Activated T-helper 17 cell treated with anti-CD3 and anti-CD28 coated beads, Interleukin-2, amount 50 U/mL, for 72 hours (primary cell): Measurements from ENCODE around the gene TNFSF18. TPM values are rescaled to one million over a fixed set of nuclear protein-coding genes. Genes with fewer than 3 reads are reported as not detected.

Source experiments
- ATAC-seq: fragments of 150-1000 bp; cut with Tn5 transposase; replicated peaks from 2 replicates; pipeline ENCODE4 v1.10.0; 2021; ENCODE audit warnings: mild to moderate bottlenecking, moderate library complexity
- H3K27ac Mint-ChIP-seq: one replicate; pipeline ENCODE4 v1.8.0; 2022; ENCODE audit warnings: mixed read lengths
- H3K27me3 Mint-ChIP-seq: one replicate; pipeline ENCODE4 v1.8.0; 2022; ENCODE audit warnings: mixed read lengths
- H3K36me3 Mint-ChIP-seq: one replicate; pipeline ENCODE4 v1.8.0; 2022; ENCODE audit warnings: low read depth, mild to moderate bottlenecking, mixed read lengths
- H3K4me1 Mint-ChIP-seq: one replicate; pipeline ENCODE4 v1.8.0; 2022; ENCODE audit warnings: mixed read lengths
- H3K4me3 Mint-ChIP-seq: one replicate; pipeline ENCODE4 v1.8.0; 2022; ENCODE audit warnings: mild to moderate bottlenecking, mixed read lengths
- H3K9me3 Mint-ChIP-seq: one replicate; pipeline ENCODE4 v1.8.0; 2022; ENCODE audit warnings: mixed read lengths
- total RNA-seq, 2 donors: library from RNA; stranded (reverse); gene quantifications; one replicate each; pipeline ENCODE4 v1.2.3, GENCODE V29; 2022

TNFSF18 gene
- total RNA-seq, 2 donors from 2014 or later: not detected

- Mint-ChIP-seq H3K9me3 (no peaks in the 10 kb centered on the region), H3K27ac (no peak overlapping the region), H3K27me3 (no peaks in the 10 kb centered on the region), H3K4me1 (no peaks in the 10 kb centered on the region), H3K36me3 (no peaks in the 10 kb centered on the region), H3K4me3 (no peak overlapping the region)
- ATAC-seq: no peak
These were observed 5.6 kb upstream of the TNFSF18 start for GRCh38 chr1:173056365-173056764.

GRCh38 chr1:173052681-173053196, 2.0 kb upstream of the TNFSF18 start:
- Mint-ChIP-seq H3K27ac (no peak overlapping the region), H3K4me3 (no peak overlapping the region), H3K9me3 (no peaks in the 10 kb centered on the region), H3K27me3 (no peaks in the 10 kb centered on the region), H3K36me3 (no peaks in the 10 kb centered on the region), H3K4me1 (no peaks in the 10 kb centered on the region)
- no peak for ATAC-seq

- no peak overlapping the region for H3K4me3 Mint-ChIP-seq
- H3K27me3 Mint-ChIP-seq: no peaks in the 10 kb centered on the region
- no peak overlapping the region for H3K27ac Mint-ChIP-seq
- H3K4me1 Mint-ChIP-seq: no peaks in the 10 kb centered on the region
- no peaks in the 10 kb centered on the region for H3K9me3 Mint-ChIP-seq
- H3K36me3 Mint-ChIP-seq: no peaks in the 10 kb centered on the region
- ATAC-seq: no peak
These were observed 1.5 kb downstream of the TNFSF18 start for GRCh38 chr1:173049322-173049633.

- H3K4me3 Mint-ChIP-seq: no peak overlapping the region
- H3K4me1 Mint-ChIP-seq: no peaks in the 10 kb centered on the region
- no peaks in the 10 kb centered on the region for H3K9me3 Mint-ChIP-seq
- no peak for ATAC-seq
- no peak overlapping the region for H3K27ac Mint-ChIP-seq
- no peaks in the 10 kb centered on the region for H3K36me3 Mint-ChIP-seq
- no peaks in the 10 kb centered on the region for H3K27me3 Mint-ChIP-seq
These were observed 2.0 kb downstream of the TNFSF18 start for GRCh38 chr1:173048621-173049321.

- Mint-ChIP-seq H3K27me3 (peaks cover 3% of the 10 kb centered on the region), H3K4me1 (no peaks in the 10 kb centered on the region), H3K27ac (no peak overlapping the region), H3K4me3 (no peak overlapping the region), H3K9me3 (no peaks in the 10 kb centered on the region), H3K36me3 (no peaks in the 10 kb centered on the region)
- no peak for ATAC-seq
These were observed 6.1 kb downstream of the TNFSF18 start for GRCh38 chr1:173044656-173045055.

GRCh38 chr1:173043253-173043652, 7.5 kb downstream of the TNFSF18 start:
- Mint-ChIP-seq H3K27me3 (peaks cover 3% of the 10 kb centered on the region), H3K9me3 (no peaks in the 10 kb centered on the region), H3K27ac (no peak overlapping the region), H3K36me3 (no peaks in the 10 kb centered on the region), H3K4me1 (peaks cover 5% of the 10 kb centered on the region), H3K4me3 (no peak overlapping the region)
- no peak for ATAC-seq

- H3K4me1 Mint-ChIP-seq: peaks cover 7% of the 10 kb centered on the region
These were observed 7.9 kb downstream of the TNFSF18 start for GRCh38 chr1:173042806-173043205.

GRCh38 chr1:173039626-173040025, 11.1 kb downstream of the TNFSF18 start:
- Mint-ChIP-seq H3K27me3 (peaks cover 3% of the 10 kb centered on the region), H3K36me3 (no peaks in the 10 kb centered on the region), H3K4me3 (no peak overlapping the region), H3K27ac (no peak overlapping the region), H3K4me1 (peaks cover 7% of the 10 kb centered on the region), H3K9me3 (no peaks in the 10 kb centered on the region)
- no peak for ATAC-seq

More at GRCh38 chr1:173042806-173043205, 7.9 kb downstream of the TNFSF18 start:
- H3K27me3 Mint-ChIP-seq: peaks cover 3% of the 10 kb centered on the region
- H3K36me3 Mint-ChIP-seq: no peaks in the 10 kb centered on the region
- no peak overlapping the region for H3K27ac Mint-ChIP-seq
- H3K4me3 Mint-ChIP-seq: no peak overlapping the region
- H3K9me3 Mint-ChIP-seq: no peaks in the 10 kb centered on the region
- ATAC-seq: no peak

- Mint-ChIP-seq H3K27me3 (peaks cover 3% of the 10 kb centered on the region), H3K4me1 (peaks cover 7% of the 10 kb centered on the region), H3K36me3 (no peaks in the 10 kb centered on the region), H3K27ac (no peak overlapping the region), H3K4me3 (no peak overlapping the region), H3K9me3 (no peaks in the 10 kb centered on the region)
- peak; percentile 90 for ATAC-seq
These were observed 11.7 kb downstream of the TNFSF18 start for GRCh38 chr1:173038875-173039554.

- no peaks in the 10 kb centered on the region for H3K36me3 Mint-ChIP-seq
- no peak for ATAC-seq
- H3K27ac Mint-ChIP-seq: no peak overlapping the region
- no peaks in the 10 kb centered on the region for H3K9me3 Mint-ChIP-seq
- no peaks in the 10 kb centered on the region for H3K4me1 Mint-ChIP-seq
- no peaks in the 10 kb centered on the region for H3K27me3 Mint-ChIP-seq
- no peak overlapping the region for H3K4me3 Mint-ChIP-seq
These were observed 26.2 kb downstream of the TNFSF18 start for GRCh38 chr1:173024543-173024942.

GRCh38 chr1:173023343-173023742, 27.4 kb downstream of the TNFSF18 start:
- Mint-ChIP-seq H3K4me3 (no peak overlapping the region), H3K36me3 (no peaks in the 10 kb centered on the region), H3K27ac (no peak overlapping the region), H3K9me3 (no peaks in the 10 kb centered on the region), H3K4me1 (no peaks in the 10 kb centered on the region), H3K27me3 (no peaks in the 10 kb centered on the region)
- ATAC-seq: no peak

- H3K27me3 Mint-ChIP-seq: no peaks in the 10 kb centered on the region
- no peaks in the 10 kb centered on the region for H3K4me1 Mint-ChIP-seq
- H3K9me3 Mint-ChIP-seq: no peaks in the 10 kb centered on the region
- no peak overlapping the region for H3K4me3 Mint-ChIP-seq
- no peaks in the 10 kb centered on the region for H3K36me3 Mint-ChIP-seq
- H3K27ac Mint-ChIP-seq: no peak overlapping the region
- ATAC-seq: no peak
These were observed 30.5 kb downstream of the TNFSF18 start for GRCh38 chr1:173020138-173020750.

- H3K27ac Mint-ChIP-seq: no peak overlapping the region
- H3K4me1 Mint-ChIP-seq: no peaks in the 10 kb centered on the region
- H3K9me3 Mint-ChIP-seq: no peaks in the 10 kb centered on the region
- no peaks in the 10 kb centered on the region for H3K36me3 Mint-ChIP-seq
- no peak overlapping the region for H3K4me3 Mint-ChIP-seq
- no peaks in the 10 kb centered on the region for H3K27me3 Mint-ChIP-seq
- no peak for ATAC-seq
These were observed 32.9 kb downstream of the TNFSF18 start for GRCh38 chr1:173017792-173018191.

GRCh38 chr1:173016419-173016818, 34.3 kb downstream of the TNFSF18 start:
- no peak for ATAC-seq
- no peak overlapping the region for H3K27ac Mint-ChIP-seq
- H3K36me3 Mint-ChIP-seq: no peaks in the 10 kb centered on the region
- no peaks in the 10 kb centered on the region for H3K27me3 Mint-ChIP-seq
- no peaks in the 10 kb centered on the region for H3K9me3 Mint-ChIP-seq
- no peaks in the 10 kb centered on the region for H3K4me1 Mint-ChIP-seq
- H3K4me3 Mint-ChIP-seq: no peak overlapping the region

- no peaks in the 10 kb centered on the region for H3K4me1 Mint-ChIP-seq
- H3K27ac Mint-ChIP-seq: no peak overlapping the region
- ATAC-seq: no peak
These were observed 35.1 kb downstream of the TNFSF18 start for GRCh38 chr1:173015629-173016028.

More at GRCh38 chr1:173015629-173016028, 35.1 kb downstream of the TNFSF18 start:
- H3K9me3 Mint-ChIP-seq: no peaks in the 10 kb centered on the region
- no peaks in the 10 kb centered on the region for H3K36me3 Mint-ChIP-seq
- H3K27me3 Mint-ChIP-seq: no peaks in the 10 kb centered on the region
- no peak overlapping the region for H3K4me3 Mint-ChIP-seq
